HTR-8/SVneo (cell line): Measurements from ENCODE around the gene CRYBG2.
"Not testable (repeated sequence)": the region's sequence is repeated elsewhere in the genome, so short reads cannot be mapped to it uniquely, and the experiment has no call there.

ENCODE experiments used
- DNase-seq: peaks from one replicate; pipeline ENCODE4 v3.0.0; 2011; ENCODE audit warnings: low spot score, mixed read lengths; ENCODE audit not compliant: insufficient read length
- FAIRE-seq: peaks from 2 replicates; lab custom pipeline; 2011; peaks lifted over from hg19 to GRCh38; lab: Jason Lieb, UNC

Gene CRYBG2

DNA sequence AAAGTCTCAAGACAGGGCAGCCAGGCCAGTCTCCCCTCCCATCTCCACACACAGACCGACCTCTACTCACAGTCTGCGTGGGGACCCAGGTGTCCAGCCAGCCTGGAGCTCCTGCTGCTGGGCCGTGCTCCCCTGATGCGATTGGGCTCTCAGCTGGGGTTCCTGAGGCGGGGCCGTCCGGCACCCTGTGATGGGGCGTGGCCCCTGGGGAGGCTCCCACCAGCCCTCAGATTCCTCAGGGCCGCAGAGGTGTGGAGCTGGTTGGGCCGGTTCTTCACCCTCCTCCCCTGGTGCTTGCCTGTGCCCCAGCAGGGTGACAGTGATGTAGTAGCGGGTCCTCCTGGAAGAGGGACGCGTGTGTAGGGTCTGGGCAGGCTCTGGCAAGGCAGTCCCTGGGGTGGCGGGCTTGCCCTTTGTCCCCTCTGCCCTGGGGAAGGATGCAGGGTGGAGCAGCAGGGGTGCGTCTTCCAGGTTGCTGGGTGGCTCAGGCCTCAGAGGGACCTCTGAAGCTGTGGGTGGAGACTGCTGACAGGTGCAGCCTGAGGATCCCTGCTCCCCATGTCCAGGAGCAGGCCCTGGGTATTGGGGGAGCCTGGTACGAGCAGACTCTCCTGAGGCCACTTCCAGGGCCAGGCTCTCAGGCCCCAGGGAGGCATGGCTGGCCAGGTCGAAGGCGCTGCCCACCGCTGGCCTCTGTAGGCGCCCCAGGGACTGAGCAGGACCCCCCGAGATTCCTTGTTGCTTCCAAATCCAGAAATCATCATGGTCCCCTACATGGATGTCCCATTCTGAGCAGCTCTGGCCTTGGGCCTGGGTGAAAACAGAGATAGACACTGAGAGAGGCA is at the start of gene CRYBG2:
CRYBG2 (minus strand) TSS at position 155 of the 845 bp plus-strand sequence. CDS start 7,473 bp downstream, outside the sequence.
- FAIRE-seq (no peak), DNase-seq (no peak)

- FAIRE-seq = no peak
These were observed 49.7 kb upstream of the CRYBG2 start for GRCh38 chr1:26403656-26404055.

GRCh38 chr1:26401891-26402290 is 48.0 kb upstream of the CRYBG2 start:
- no peak for FAIRE-seq

More at GRCh38 chr1:26403656-26404055, 49.7 kb upstream of the CRYBG2 start:
- no peak for DNase-seq

DNA sequence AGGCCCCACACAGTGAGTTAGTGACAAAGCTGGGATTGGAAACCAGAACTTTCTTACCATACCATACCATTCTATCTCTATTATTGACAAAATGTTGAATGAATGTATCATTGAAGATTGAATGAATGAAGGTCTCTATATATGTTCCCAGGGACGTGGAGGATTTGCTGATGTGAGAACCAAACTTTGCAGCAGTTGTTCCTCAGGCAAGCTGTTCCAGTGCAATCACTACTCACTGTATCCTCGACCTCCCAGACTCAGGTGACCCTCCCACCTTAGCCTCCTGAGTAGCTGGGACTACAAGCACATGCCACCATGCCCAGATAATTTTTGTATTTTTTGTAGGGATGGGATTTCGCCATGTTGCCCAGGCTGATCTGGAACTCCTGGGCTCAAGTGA is 45.1 kb upstream of the CRYBG2 start:
- DNase-seq = no peak
- no peak for FAIRE-seq

More at GRCh38 chr1:26401891-26402290, 48.0 kb upstream of the CRYBG2 start:
- no peak for DNase-seq

DNA sequence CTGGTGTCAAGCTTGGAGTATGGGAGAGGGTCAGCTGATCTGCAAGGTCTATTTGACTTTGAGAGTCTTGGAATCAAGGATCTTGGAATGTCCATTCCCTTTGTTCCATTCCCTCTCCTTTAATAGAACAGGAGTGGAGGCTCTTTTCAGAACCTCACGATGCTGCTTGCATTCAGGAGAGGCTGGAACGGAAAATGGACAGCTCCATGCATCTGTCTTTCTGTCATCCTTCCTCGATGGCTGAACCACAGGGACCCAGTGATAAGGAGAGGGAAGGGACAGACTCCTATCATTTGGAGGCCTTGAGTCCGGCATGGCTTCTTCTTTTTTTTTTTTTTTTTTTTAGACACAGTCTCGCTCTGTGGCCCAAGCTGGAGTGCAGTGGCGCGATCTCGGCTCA is 41.8 kb upstream of the CRYBG2 start:
- DNase-seq (no peak), FAIRE-seq (no peak)

- FAIRE-seq (no peak), DNase-seq (peak; percentile 54)
These were observed 37.5 kb upstream of the CRYBG2 start for GRCh38 chr1:26391450-26391849.

- DNase-seq = no peak
- no peak for FAIRE-seq
These were observed 35.8 kb upstream of the CRYBG2 start for GRCh38 chr1:26389604-26390247.

- DNase-seq (no peak), FAIRE-seq (no peak)
These were observed 35.0 kb upstream of the CRYBG2 start for GRCh38 chr1:26388791-26389445.

DNA sequence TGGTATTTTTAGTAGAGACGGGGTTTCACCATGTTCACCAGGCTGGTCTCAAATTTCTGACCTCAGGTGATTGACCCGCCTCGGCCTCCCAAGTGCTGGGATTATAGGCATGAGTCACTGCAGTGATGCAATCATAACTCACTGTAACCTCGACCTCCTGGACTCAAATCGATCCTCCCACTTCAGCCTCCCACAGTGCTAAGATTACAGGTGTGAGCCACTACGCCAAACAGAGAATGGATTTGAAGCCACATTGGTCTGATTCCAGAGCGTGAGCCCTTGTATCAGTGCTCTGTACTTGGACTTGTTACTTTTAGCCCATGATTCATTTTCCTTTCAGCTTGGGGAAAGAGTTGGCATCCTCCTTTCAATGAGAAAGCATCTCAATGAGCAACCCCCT is 33.5 kb upstream of the CRYBG2 start:
- DNase-seq (no peak), FAIRE-seq (no peak)

GRCh38 chr1:26385063-26385462 is 31.1 kb upstream of the CRYBG2 start:
- FAIRE-seq, DNase-seq: not testable (repeated sequence)

DNA sequence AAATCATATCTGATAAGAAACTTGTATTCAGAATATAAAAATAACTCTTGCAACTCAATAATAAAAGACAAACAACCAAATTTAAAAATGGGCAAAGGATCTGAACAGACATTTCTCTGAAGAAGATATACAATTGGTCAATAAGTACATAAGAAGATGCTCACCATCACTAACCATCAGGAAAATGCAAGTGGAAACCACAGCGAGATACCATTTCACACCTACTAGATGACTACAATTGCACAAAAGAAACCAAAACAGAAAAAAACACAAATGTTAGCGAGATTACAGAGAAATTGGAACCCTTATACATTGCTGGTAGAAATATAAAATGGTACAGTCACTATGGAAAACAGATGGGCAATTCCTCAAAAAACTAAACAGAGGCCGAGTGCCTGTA is 30.1 kb upstream of the CRYBG2 start:
- no peak for DNase-seq
- no peak for FAIRE-seq

- DNase-seq = no peak
- no peak for FAIRE-seq
These were observed 24.9 kb upstream of the CRYBG2 start for GRCh38 chr1:26378879-26379251.

DNA sequence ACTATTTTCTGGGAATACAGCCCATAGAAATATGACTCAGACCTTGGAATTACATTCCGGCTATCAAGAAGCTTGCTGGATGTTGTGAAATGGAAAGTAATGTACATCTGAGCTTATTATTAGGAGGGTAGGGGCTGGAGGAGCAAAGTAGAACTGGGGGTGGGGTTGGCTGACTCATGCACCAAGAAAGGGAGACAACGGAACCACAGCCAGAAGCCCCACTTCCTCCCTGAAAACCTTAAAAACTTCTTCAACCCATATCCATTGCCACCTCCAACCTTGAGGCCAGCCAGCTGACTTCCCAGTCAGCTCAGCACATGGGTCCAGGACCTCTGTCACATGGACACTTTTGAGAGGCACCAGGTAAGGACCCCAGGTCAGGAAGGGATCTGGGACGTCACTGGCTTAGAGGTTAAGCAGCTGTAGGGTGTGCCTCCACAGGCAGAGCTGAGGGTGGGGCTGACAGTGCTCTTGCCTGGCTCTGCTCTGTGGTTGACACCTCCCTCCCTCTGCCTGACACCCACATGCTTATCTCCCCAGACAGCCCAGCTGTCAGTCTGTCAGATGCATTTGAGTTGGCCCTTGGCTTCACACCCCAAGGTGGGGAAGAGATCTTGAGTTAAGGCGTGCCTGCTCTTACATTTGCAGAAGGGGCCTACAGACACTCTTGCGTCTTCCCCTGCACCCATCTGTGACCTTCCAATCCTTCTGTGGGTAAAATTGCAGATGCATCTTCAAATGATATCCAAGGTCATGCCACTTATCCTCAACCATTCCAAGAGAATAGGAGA is 24.4 kb upstream of the CRYBG2 start:
- peak; percentile 28 for FAIRE-seq
- DNase-seq = peak; percentile 81

DNA sequence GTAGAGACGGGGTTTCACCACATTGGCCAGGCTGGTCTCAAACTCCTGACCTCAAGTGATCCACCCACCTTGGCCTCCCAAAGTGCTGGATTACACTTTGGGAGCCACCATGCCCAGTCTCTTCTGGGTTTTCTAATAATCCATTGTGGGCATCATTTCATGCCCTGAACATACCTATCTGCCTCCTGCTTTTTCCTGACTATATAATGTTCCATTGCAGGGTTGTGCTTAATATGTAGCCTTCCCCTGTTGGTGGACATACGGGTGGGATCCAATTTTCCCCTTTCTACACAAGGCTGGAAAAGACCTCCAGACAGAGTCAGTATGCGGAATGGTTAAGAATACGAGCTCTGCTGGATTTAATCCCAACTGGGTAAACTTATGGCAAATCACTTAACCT is 22.1 kb upstream of the CRYBG2 start:
- no peak for FAIRE-seq
- no peak for DNase-seq

DNA sequence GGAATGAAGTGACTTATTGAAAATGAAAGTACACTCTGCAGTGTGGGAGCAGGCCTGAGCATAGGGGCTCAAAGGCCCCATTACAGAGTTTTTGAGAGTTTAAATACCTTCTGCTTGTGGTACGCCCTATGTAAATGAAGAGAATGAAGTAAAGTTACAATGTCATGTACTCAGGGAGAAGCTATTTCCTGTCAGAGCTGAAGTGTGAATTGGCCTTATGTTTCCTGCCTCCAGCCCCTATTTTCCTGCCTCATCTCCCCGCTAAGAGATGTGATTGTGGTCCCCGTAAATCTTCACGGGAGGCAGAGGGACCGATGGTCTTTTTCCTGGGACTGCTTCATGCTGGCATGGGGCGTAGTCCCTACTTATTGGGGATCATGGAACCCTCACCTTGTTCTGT is 21.2 kb upstream of the CRYBG2 start:
- no peak for FAIRE-seq
- DNase-seq = no peak

DNA sequence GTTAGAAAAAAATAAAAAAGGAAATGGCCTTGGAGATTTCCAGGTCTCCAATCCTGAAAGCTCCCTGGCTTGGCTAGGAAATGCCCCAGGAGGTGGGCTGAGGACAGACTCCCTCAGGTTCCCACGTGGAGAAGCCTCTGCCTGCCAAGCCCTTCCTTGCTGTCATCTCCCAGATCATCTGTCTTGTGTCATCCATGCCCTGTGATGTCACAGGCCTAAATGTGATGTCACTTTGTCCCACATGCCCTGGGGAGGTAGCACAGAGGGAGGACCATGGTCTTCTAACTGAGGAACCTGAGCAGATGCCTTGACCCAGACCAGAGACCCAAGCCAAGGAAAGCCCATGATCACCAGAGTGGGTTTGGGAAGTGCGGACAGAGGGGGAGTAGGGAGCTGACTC is 20.4 kb upstream of the CRYBG2 start:
- not testable (repeated sequence) for DNase-seq
- peak; percentile 77 for FAIRE-seq

DNA sequence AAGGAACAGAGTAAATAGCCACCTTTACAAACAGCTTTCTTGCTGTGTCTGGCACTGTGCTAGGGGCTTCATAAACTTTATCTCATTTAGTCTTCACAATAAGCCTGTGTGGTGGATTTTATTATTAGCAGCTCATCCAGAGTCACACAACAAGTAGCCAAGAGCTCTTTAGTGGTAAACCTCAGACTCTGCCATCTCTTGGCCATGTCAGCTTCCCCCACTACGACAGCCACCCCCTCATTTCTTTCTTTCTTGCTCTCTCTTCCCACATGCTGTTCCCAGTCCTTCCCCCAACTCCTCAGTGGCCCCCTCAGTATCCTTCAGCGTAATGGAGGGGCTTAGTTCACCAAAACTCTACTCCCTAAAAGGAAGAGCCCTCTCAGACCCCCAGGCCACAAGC is 19.9 kb upstream of the CRYBG2 start:
- DNase-seq (no peak), FAIRE-seq (no peak)

GRCh38 chr1:26373281-26373680 is 19.4 kb upstream of the CRYBG2 start:
- no peak for DNase-seq
- no peak for FAIRE-seq

DNA sequence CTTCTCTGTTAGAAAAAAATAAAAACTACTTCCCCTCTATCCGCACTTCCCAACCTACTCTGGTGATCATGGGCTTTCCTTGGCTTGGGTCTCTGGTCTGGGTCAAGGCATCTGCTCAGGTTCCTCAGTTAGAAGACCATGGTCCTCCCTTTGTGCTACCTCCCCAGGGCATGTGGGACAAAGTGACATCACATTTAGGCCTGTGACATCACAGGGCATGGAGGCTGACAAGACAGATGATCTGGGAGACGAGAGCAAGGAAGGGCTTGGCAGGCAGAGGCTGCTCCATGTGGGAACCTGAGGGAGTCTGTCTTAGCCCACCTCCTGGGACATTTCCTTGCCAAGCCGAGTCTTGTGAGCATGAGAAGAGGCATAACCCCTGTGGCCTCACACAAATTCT is 18.7 kb upstream of the CRYBG2 start, which contains the start of gene ZNF683:
ZNF683 (minus strand) TSS at position 140 of the 400 bp plus-strand sequence. CDS start 4,179 bp downstream, outside the sequence.
- FAIRE-seq = peak; percentile 80

GRCh38 chr1:26372039-26372438 is 18.1 kb upstream of the CRYBG2 start:
- peak; percentile 37 for DNase-seq
- no peak for FAIRE-seq

More for the DNA sequence above, 18.7 kb upstream of the CRYBG2 start, which contains the start of gene ZNF683:
- DNase-seq = not testable (repeated sequence)
